Brain microvascular endothelial cell (primary cell): Measurements from ENCODE around the gene BAIAP3.

Source experiments
- DNase-seq: peaks from one replicate; pipeline ENCODE4 v3.0.0-alpha.2; 2020
- H3K27ac ChIP-seq: fragments of 250-450 bp; sonication (Bioruptor Pico); 2 replicates; pipeline ENCODE4 v1.5.1; 2020; ENCODE audit warnings: mild to moderate bottlenecking, moderate library complexity
- H3K27me3 ChIP-seq: fragments of 250-450 bp; sonication (Bioruptor Pico); replicated peaks from 2 replicates; pipeline ENCODE4 v1.5.1; 2020; ENCODE audit warnings: mild to moderate bottlenecking
- H3K36me3 ChIP-seq: fragments of 250-450 bp; sonication (Bioruptor Pico); replicated peaks from 2 replicates; pipeline ENCODE4 v1.5.1; 2020; ENCODE audit warnings: mild to moderate bottlenecking
- H3K4me3 ChIP-seq: 2 replicates; pipeline ENCODE4 v1.5.1; 2011; ENCODE audit warnings: low read depth, mild to moderate bottlenecking, control low read depth, low read length, moderate library complexity
- CTCF ChIP-seq: IDR thresholded peaks from 2 replicates; pipeline ENCODE4 v1.5.1; 2011; ENCODE audit warnings: low read depth, mild to moderate bottlenecking, moderate library complexity, low read length, control low read depth, inconsistent platforms; ENCODE audit errors: missing control alignments
- in situ Hi-C: cut with HindIII; loops from 2 replicates; pipeline ENCODE4 v1.10.0; 2017; ENCODE audit warnings: low sequenced_read_pairs, low pct_ligation_motif_present

Gene BAIAP3

GRCh38 chr16:1318268-1318545, 15.2 kb upstream of the BAIAP3 start:
- in situ Hi-C loops, result no loop called here
- Histone ChIP-seq H3K27ac (no peak overlapping the region), H3K27me3 (no peaks in the 10 kb centered on the region), H3K4me3 (no peak overlapping the region), H3K36me3 (peaks cover 79% of the 10 kb centered on the region)
- DNase-seq, result no peak
- TF ChIP-seq CTCF, result no peak

- H3K27me3 ChIP-seq, result no peaks in the 10 kb centered on the region
- peaks cover 83% of the 10 kb centered on the region for H3K36me3 ChIP-seq
- no peak for TF ChIP-seq CTCF
- in situ Hi-C loops, result no loop called here
- H3K4me3 ChIP-seq, result no peak overlapping the region
- no peak for DNase-seq
- H3K27ac ChIP-seq, result no peak overlapping the region
Measured at GRCh38 chr16:1319041-1319440, 14.4 kb upstream of the BAIAP3 start.

- in situ Hi-C loops, result no loop called here
- TF ChIP-seq CTCF, result no peak
- no peaks in the 10 kb centered on the region for H3K27me3 ChIP-seq
- H3K36me3 ChIP-seq, result peaks cover 84% of the 10 kb centered on the region
- no peak overlapping the region for H3K27ac ChIP-seq
- DNase-seq, result no peak
- no peak overlapping the region for H3K4me3 ChIP-seq
Measured at GRCh38 chr16:1320097-1320496, 13.3 kb upstream of the BAIAP3 start.

GRCh38 chr16:1320658-1321240, 12.7 kb upstream of the BAIAP3 start:
- Histone ChIP-seq H3K27me3 (no peaks in the 10 kb centered on the region), H3K4me3 (no peak overlapping the region), H3K27ac (no peak overlapping the region), H3K36me3 (peaks cover 82% of the 10 kb centered on the region)
- no peak for DNase-seq
- TF ChIP-seq CTCF, result no peak
- in situ Hi-C loops, result no loop called here

- Histone ChIP-seq H3K27ac (no peak overlapping the region), H3K36me3 (peaks cover 68% of the 10 kb centered on the region), H3K4me3 (no peak overlapping the region), H3K27me3 (no peaks in the 10 kb centered on the region)
- in situ Hi-C loops, result no loop called here
- DNase-seq, result no peak
- TF ChIP-seq CTCF, result no peak
Measured at GRCh38 chr16:1322407-1322806, 11.0 kb upstream of the BAIAP3 start.
